PFSK-1 (cell line): ENCODE measurements around the gene EED.

Experiments used
- FOXP2 ChIP-seq: optimal IDR thresholded peaks from 2 replicates; pipeline ENCODE3; 2011; ENCODE audit warnings: borderline replicate concordance, control low read depth, inconsistent platforms; ENCODE audit not compliant: insufficient read depth; ENCODE audit errors: extremely low read length, extremely low read depth
- POLR2AphosphoS5 ChIP-seq: IDR thresholded peaks from 2 replicates; pipeline ENCODE4 v1.6.1; 2012; ENCODE audit warnings: low read depth, mild to moderate bottlenecking, control low read depth, low read length, moderate library complexity
- SIN3A ChIP-seq: IDR thresholded peaks from 2 replicates; pipeline ENCODE4 v1.6.1; 2012; ENCODE audit warnings: mild to moderate bottlenecking, low read length, moderate library complexity, borderline replicate concordance; ENCODE audit not compliant: insufficient read depth
- TAF1 ChIP-seq: IDR thresholded peaks from 2 replicates; pipeline ENCODE4 v1.6.1; 2012; ENCODE audit warnings: low read length, control low read depth, borderline replicate concordance; ENCODE audit not compliant: insufficient read depth
- TF ChIP-seq, protein P1 (sequence below), 2 experiments: IDR thresholded peaks; 2 replicates each; pipeline versions ENCODE4 v1.6.1 to v1.8.0; 2011 to 2012; ENCODE audit warnings: low read depth in 2 of 2, low read length in 2 of 2, control low read depth in 1 of 2, inconsistent platforms in 1 of 2, mild to moderate bottlenecking in 1 of 2, moderate library complexity in 1 of 2; ENCODE audit not compliant: insufficient read depth in 1 of 2

Gene EED

DNA sequence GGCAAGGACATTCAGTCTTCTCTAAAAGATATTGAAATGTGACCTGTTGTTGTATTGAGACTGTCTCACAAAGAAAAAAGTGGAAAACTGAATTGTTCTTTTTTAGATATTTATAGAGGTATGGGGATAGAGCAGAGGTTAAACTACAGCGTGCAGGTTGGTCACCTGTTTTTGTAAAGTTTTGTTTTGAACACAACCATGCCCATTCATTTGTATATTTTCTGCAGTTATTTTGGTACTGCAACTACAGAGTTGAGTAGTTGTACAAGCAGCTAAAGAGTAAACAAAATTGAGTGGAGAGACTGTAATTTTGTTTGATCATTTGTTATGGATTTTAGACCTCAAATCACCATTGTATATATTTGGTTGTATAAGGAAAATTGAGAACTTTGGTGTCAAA lies 11.3 kb downstream of the EED start:
- TF ChIP-seq TAF1 (no peak), SIN3A (no peak), FOXP2 (no peak), POLR2AphosphoS5 (no peak)
- TF ChIP-seq, protein P1, sequence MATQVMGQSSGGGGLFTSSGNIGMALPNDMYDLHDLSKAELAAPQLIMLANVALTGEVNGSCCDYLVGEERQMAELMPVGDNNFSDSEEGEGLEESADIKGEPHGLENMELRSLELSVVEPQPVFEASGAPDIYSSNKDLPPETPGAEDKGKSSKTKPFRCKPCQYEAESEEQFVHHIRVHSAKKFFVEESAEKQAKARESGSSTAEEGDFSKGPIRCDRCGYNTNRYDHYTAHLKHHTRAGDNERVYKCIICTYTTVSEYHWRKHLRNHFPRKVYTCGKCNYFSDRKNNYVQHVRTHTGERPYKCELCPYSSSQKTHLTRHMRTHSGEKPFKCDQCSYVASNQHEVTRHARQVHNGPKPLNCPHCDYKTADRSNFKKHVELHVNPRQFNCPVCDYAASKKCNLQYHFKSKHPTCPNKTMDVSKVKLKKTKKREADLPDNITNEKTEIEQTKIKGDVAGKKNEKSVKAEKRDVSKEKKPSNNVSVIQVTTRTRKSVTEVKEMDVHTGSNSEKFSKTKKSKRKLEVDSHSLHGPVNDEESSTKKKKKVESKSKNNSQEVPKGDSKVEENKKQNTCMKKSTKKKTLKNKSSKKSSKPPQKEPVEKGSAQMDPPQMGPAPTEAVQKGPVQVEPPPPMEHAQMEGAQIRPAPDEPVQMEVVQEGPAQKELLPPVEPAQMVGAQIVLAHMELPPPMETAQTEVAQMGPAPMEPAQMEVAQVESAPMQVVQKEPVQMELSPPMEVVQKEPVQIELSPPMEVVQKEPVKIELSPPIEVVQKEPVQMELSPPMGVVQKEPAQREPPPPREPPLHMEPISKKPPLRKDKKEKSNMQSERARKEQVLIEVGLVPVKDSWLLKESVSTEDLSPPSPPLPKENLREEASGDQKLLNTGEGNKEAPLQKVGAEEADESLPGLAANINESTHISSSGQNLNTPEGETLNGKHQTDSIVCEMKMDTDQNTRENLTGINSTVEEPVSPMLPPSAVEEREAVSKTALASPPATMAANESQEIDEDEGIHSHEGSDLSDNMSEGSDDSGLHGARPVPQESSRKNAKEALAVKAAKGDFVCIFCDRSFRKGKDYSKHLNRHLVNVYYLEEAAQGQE (IDR thresholded peaks at IDR 0.05; ENCODE audit: insufficient read depth in 1 of 2, low read depth in 2 of 2, low read length in 2 of 2) = no peak

DNA sequence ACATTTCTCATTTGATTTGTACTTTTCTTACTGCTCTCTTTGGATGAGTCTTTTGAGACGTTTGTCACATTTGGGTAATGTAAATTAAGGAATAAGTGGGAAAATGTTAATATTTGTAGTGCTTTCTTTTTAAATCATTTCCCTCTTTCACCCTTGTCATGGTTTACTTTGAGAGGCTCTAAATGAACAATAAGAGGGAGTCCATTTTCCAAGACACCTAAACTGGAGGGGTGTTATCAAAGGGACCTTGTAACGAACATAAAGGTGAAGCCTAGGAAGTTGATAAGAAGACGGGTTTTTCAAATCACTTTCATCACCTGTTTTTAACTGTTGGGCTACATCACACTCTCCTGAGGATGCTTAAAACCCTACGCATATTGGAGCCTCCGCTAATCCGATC lies 12.1 kb downstream of the EED start:
- TF ChIP-seq POLR2AphosphoS5 (no peak), FOXP2 (no peak), TAF1 (no peak), SIN3A (no peak)
- TF ChIP-seq, protein P1 (IDR thresholded peaks at IDR 0.05; ENCODE audit: insufficient read depth in 1 of 2, low read depth in 2 of 2, low read length in 2 of 2) = no peak

DNA sequence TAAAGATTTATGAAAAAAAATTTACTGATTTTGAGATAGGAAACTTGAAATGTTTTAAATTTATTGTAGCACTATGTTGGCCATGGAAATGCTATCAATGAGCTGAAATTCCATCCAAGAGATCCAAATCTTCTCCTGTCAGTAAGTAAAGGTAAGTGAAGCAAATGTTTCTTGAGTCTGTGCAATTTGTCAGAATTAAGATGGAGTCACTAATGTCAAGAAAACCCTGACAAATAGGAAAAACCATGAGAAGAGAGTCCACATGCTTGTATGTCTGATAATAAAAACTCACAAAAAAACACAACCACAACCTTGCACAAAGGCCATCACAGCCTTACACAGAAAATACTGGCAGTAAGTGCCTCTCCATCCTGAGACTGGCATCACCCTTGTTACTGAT lies 12.9 kb downstream of the EED start:
- TF ChIP-seq, protein P1 (IDR thresholded peaks at IDR 0.05; ENCODE audit: insufficient read depth in 1 of 2, low read depth in 2 of 2, low read length in 2 of 2) = no peak
- no peak for TF ChIP-seq TAF1
- no peak for TF ChIP-seq FOXP2
- no peak for TF ChIP-seq SIN3A
- TF ChIP-seq POLR2AphosphoS5 = no peak

DNA sequence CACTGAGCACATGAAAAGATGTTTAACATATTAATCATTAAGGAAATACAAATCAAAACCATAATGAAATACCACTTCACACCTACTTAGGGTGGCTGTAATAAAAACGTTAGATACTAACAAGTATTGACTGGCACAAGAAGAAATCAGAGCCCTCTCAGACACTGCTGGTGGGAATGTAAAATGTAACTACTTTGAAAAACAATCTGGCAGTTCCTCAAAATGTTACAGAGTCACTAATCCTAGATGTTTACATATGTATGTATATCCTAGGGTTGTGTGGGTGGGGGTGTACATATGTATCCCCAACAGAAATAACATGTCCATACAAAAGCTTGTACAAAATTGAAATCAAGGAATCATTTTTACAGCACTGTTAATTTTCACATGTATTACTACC lies 15.2 kb downstream of the EED start:
- TF ChIP-seq TAF1 = no peak
- TF ChIP-seq SIN3A = no peak
- TF ChIP-seq, protein P1 (IDR thresholded peaks at IDR 0.05; ENCODE audit: insufficient read depth in 1 of 2, low read depth in 2 of 2, low read length in 2 of 2) = no peak
- no peak for TF ChIP-seq POLR2AphosphoS5
- no peak for TF ChIP-seq FOXP2

DNA sequence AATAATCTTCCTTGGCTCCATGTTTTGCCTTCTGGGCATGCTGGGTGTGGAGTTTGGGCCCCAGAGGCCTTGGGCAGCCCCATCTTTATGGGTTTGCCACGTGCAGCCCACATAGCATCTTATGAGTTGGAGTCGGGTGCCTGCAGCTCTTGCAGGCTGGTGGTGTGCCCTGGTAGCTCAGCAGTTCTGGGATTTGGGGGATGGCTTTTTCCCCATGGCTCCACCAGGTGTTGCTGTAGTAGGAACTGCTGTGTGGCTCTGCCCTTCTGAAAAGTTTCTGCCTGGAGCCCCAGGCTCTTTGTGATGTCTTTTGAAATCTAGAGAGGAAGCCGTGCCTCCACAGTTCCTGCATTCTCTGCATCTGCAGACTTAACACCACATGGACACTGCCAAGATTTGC lies 16.8 kb downstream of the EED start:
- TF ChIP-seq TAF1 (no peak), POLR2AphosphoS5 (no peak), FOXP2 (no peak), SIN3A (no peak)
- TF ChIP-seq, protein P1 (IDR thresholded peaks at IDR 0.05; ENCODE audit: insufficient read depth in 1 of 2, low read depth in 2 of 2, low read length in 2 of 2) = no peak
